GM12801 (cell line): ENCODE results near the gene C1S.

Experiments used
- TF ChIP-seq, protein P1 (sequence below): IDR thresholded peaks from one replicate; pipeline ENCODE4 v1.5.1; 2011; ENCODE audit warnings: control low read depth; ENCODE audit not compliant: insufficient read length; ENCODE audit errors: extremely low read depth

Gene C1S

DNA sequence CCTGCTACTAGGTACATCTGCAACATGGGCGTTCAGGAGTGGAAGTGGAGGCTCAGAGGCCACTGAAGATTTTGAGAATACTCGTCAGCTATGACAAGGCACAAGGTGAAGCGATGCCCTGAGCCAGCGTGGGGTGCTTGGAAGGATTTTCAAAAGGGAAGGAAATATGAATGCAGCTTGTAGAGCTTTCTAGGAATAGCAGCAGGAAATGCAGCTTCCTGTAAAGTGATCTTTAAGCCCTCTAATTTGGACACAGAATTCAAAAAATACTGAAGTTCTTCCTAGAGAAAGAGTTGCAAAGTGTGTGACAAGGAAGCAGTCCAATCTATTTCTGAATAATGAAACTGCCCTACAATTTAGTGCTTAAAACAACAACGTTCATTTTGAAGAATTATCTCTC lies 13.2 kb upstream of the C1S start:
- TF ChIP-seq, protein P1, sequence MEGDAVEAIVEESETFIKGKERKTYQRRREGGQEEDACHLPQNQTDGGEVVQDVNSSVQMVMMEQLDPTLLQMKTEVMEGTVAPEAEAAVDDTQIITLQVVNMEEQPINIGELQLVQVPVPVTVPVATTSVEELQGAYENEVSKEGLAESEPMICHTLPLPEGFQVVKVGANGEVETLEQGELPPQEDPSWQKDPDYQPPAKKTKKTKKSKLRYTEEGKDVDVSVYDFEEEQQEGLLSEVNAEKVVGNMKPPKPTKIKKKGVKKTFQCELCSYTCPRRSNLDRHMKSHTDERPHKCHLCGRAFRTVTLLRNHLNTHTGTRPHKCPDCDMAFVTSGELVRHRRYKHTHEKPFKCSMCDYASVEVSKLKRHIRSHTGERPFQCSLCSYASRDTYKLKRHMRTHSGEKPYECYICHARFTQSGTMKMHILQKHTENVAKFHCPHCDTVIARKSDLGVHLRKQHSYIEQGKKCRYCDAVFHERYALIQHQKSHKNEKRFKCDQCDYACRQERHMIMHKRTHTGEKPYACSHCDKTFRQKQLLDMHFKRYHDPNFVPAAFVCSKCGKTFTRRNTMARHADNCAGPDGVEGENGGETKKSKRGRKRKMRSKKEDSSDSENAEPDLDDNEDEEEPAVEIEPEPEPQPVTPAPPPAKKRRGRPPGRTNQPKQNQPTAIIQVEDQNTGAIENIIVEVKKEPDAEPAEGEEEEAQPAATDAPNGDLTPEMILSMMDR = no peak

DNA sequence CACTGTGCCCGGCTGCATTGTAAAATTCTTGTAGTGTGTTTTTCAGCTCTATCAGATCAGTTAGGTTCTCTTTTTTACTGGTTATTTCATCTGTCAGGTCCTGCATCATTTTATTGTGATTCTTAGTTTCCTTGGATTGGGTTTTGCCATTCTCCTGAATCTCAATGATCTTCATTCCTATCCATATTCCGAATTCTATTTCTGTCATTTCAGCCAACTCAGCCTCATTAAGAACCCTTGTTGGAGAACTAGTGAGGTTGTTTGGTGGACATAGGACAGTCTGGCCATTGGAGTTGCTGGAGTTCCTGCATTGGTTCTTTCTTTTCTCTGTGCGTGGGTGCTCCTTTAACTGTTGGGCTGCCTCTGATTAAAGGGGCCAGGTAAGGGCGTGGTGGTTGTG lies 5.6 kb upstream of the C1S start:
- TF ChIP-seq, protein P1 = no peak

DNA sequence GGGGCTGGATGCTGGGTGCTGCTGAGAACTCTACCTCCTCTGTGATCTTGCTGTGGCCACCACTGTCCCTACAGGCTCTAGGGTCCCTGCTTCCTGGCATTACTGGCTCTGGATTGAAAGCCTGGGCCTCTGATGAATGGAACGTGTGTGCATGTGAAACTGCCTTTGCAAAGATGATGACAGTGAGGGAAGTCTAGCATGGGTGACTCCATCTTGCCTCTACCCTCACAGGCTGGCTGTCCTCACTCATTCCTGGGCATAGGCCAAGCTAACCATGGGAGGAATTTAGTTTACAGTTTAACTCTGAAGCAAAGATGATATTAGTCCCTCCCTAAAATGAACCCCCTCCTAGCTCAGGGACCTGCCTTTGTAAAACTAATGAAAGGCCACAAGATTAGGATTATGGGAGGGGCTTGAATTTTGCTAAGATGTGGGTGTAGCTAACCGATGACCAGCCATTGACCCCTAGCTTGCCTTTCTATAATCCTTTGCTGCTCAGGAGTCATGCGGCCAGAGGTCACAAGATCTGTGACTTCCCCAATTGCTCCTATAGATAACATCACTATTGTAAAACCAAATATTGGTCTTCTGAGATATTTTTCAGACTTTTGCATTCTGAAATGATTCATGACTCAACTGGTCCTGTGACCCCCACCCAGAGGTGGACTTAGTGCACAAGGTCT lies 2.2 kb upstream of the C1S start:
- TF ChIP-seq, protein P1 = no peak

DNA sequence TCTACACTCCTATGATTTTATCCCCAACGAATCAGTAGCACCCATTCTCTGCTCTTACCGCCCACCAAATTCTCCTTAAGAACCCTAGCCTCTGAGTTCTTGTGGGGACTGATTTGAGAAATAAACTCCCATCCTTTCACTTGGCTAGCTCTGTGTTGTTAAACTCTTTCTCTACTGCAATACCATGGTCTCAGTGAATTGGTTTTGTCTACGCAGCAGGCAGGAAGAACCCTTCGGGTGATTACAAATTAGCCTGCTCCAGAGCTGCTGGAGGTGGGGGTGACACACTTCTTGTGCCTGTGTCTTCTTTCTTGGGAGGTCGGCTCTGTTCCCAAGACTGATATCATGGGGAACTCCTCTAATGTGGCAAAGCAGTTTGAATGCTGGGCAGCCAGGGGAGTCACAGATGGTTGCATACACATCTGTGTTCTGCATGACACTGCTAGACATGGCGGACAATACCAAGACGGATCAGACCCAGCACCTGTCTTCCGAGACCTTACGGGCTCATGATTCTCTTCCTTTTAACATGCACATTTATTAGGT lies 1.6 kb upstream of the C1S start:
- TF ChIP-seq, protein P1 = no peak

DNA sequence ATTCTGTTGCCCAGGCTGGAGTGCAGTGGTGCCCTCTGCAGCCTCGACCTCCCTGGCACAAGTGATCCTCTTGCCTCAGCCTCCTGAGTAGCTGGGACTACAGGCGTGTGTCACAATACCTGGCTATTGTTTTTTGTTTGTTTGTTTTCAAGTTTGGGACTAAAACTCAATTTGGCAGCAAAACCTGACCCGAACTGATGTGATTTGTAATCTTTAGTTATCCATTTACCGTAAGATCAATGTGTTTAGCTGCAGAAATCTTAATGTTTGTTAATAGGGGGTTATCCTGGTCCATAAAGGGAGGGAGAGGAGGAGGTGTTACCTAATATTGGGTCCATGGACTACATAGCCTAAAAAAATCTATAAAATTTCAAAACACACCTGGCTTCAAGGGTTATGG lies 738 bp upstream of the C1S start:
- TF ChIP-seq, protein P1 = no peak

DNA sequence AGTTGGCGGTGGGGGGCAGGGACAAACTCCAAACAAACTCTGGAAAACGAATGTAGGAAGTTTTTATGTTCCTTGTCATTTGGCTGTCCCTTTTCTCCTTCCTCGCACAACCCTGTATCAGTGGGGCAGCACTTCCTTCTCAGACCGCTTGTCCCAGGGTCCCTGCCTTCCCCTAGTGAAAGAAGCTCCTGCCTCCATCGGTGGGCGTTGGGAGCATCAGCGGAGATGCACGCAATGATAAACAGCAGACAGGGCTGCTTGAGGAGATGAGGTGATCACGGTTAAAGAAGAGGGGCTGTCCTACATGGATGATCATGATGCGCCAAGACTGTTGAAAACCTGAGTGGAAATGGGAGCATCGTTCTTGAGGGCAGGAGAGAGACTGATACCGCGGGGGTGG lies 620 bp downstream of the C1S start:
- TF ChIP-seq, protein P1 = no peak

DNA sequence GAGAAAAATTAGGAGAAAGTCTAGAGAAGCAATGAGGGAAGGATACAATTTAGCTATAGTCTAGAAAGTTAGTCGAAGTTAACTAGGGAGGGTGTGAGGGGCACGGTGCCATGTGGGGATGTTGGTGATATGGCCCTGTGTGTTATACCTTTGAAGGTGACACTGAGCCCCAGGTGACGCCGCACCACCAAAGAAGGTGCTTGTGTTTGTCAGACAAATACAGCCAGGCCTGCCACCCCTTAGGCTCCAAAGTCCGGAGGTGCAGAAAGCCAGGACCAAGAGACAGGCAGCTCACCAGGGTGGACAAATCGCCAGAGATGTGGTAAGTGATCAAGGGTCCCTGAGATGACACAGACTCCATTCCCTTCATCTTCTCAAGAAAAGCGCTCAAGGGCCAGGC lies 1.1 kb downstream of the C1S start:
- TF ChIP-seq, protein P1 = no peak
